ENCODE results near the gene MYDGF. TPM values are rescaled to one million over a fixed set of nuclear protein-coding genes. Genes with fewer than 3 reads are reported as not detected.

MYDGF gene
- total and polyA plus RNA-seq, 2 of the 13 experiments (the other 11 are each of a cell fraction or from before 2014, with no cell fraction given) = 116 to 198 TPM

DNA sequence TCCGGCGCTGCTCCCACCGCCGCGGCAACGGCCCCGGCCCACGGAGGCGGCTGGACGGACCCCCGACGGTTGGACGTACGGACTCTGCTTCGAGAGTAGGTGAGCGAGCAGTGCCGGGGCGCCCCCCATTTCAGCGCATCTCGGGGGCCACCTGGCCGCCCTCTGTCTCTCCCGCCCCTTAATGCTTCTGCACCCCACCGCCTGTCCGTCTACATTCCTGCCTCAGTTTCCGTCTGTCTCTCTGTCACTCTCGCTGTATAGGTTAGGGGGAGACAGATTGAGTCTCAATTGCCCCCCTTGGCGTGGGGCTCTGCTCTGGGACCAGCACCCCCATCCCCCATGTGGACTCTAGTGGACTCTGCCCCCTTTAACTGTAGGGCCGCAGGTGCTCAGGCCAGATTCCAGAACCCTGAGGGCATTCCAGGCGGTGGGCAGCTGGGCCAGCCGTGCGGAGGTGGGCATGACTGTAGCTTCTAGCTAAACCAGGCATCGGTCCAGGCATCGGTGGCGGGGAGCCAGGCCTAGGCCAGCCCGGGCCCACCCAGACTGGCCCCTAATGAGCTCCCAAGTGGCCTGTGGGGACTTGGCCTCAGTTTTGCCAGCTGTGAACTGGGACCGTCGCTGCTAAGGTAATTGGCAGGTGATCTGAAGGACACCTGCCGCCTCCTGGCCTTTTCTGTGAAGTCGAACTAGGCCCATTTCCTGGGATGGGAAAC lies 30.5 kb downstream of the MYDGF start (continued):
- TF ChIP-seq TEAD3 (CRISPR knock-in tag; optimal IDR thresholded peaks at IDR 0.05; ENCODE audit: borderline replicate concordance) (peak; percentile 74), ZSCAN9 (CRISPR knock-in tag; IDR thresholded peaks at IDR 0.05; ENCODE audit: borderline replicate concordance) (peak; percentile 73; the same call in 1 of the 2 replicates), HNF4A (CRISPR knock-in tag; IDR thresholded peaks at IDR 0.05) (peak; percentile 84), NONO (IDR thresholded peaks at IDR 0.05) (no peak), NONO (CRISPR knock-in tag; conservative IDR thresholded peaks at IDR 0.05) (no peak)

DNA sequence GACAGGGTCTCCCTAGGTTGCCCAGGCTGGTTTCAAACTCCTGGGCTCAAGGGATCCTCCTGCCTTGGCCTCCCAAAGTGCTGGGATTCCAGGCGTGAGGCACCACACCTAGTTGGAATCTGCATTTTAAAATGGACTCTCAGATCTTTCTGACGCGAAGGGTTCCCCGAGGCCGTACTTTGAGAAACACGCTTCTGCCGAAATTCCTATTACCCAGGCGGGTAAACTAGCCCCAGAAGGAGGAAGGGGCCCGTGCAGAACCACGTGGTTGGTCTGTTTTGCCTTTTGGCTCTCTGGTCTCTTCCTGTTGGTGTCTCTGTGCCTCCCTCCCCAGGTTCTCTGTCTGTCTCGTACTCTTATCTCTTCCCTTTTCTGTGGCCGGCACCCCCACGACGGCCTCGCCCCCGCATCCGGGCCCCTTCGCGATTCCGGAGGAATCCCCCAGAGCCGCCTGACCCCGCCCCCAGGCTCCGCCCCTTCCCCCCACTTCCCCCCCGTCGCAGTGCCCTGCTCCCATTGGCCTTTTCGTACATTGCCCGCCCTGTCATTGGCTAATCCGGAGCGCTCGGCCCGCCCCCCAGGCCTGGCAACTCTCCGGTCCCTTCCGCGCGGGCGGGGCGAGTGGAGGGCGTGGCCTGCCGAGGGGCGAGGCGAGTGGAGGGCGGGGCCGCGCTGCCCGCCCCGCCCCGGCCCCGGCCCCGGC lies 31.2 kb downstream of the MYDGF start, which contains the start of gene TNFAIP8L1:
TSS of gene TNFAIP8L1 (plus strand) at position 689 of the 703 bp plus-strand sequence. CDS start 12,354 bp downstream, outside the sequence.
- CTCF ChIA-PET (ENCODE audit: low intra/inter-chr PET ratio, low total read pairs) = no interaction called here
- H3K27me3 ChIP-seq (ENCODE audit: control insufficient read depth in 1 of 2, insufficient read depth in 2 of 2, low read length in 2 of 2) = no peaks in the 10 kb centered on the region; a peak in 1 of 5 replicates
- no peaks in the 10 kb centered on the region for H3K9me3 ChIP-seq (ENCODE audit: low read length)
- in situ Hi-C loops (cut with HindIII; ENCODE audit: extremely low pct_ligation_motif_present, low pct_unique_long_range_greater_than_20kb) (loop anchor here (5.0 kb wide), 1 partner anchor 62 kb away; no protein-coding TSS in a partner anchor), intact Hi-C loops (cut with micrococcal nuclease; ENCODE audit: unreplicated experiment) (no loop called here)
- peak within 1 kb of the TSS; percentile 80 to 99 (median 98) for H3K4me3 ChIP-seq (replicated peaks in 1 of 3; ENCODE audit: insufficient read depth in 1 of 3, low read depth in 2 of 3, low read length in 3 of 3)
- peak within 1 kb of the TSS; percentile 98 for H3K9ac ChIP-seq (ENCODE audit: insufficient read depth, low read depth, low read length)
- peak; percentile 15 for FAIRE-seq
- 1% methylated on average over 31 of the region's 49 CpGs for WGBS (ENCODE audit: low lambda C conversion rate)
- H3K79me2 ChIP-seq (ENCODE audit: insufficient read depth, low read length) = peaks cover 33% of the 10 kb centered on the region
- H2AFZ ChIP-seq (ENCODE audit: low read length) = no peak within 1 kb of the TSS
- POLR2A ChIA-PET = no interaction called here
- peak within 1 kb of the TSS; percentile 90 for H3K27ac ChIP-seq (ENCODE audit: extremely low read length, insufficient read depth, low read length)
- peaks cover 9% of the 10 kb centered on the region; the same call in 1 of the 2 replicates for H4K20me1 ChIP-seq (ENCODE audit: insufficient read depth, low read length)
- H3K4me1 ChIP-seq (ENCODE audit: insufficient read depth, low read length) = peaks cover 50% of the 10 kb centered on the region
- H3K4me2 ChIP-seq (ENCODE audit: low read depth, low read length) = peak within 1 kb of the TSS; percentile 88
- peak; percentile 89 for DNase-seq (ENCODE audit: low spot score)
- peak; percentile 53 for ATAC-seq
- BruUV-seq (replicated peaks) = no TSS peak
- no peaks in the 10 kb centered on the region for H3K36me3 ChIP-seq (replicated peaks in 1 of 2; ENCODE audit: control insufficient read depth in 1 of 2, insufficient read depth in 2 of 2, low read length in 2 of 2)
- TF ChIP-seq, protein P1, sequence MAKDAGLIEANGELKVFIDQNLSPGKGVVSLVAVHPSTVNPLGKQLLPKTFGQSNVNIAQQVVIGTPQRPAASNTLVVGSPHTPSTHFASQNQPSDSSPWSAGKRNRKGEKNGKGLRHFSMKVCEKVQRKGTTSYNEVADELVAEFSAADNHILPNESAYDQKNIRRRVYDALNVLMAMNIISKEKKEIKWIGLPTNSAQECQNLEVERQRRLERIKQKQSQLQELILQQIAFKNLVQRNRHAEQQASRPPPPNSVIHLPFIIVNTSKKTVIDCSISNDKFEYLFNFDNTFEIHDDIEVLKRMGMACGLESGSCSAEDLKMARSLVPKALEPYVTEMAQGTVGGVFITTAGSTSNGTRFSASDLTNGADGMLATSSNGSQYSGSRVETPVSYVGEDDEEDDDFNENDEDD (CRISPR knock-in tag; IDR thresholded peaks at IDR 0.05; ENCODE audit: borderline replicate concordance) = 0 out of 2 replicates have a peak, but pooled peaks have one; percentile 2
- TF ChIP-seq, protein P2, sequence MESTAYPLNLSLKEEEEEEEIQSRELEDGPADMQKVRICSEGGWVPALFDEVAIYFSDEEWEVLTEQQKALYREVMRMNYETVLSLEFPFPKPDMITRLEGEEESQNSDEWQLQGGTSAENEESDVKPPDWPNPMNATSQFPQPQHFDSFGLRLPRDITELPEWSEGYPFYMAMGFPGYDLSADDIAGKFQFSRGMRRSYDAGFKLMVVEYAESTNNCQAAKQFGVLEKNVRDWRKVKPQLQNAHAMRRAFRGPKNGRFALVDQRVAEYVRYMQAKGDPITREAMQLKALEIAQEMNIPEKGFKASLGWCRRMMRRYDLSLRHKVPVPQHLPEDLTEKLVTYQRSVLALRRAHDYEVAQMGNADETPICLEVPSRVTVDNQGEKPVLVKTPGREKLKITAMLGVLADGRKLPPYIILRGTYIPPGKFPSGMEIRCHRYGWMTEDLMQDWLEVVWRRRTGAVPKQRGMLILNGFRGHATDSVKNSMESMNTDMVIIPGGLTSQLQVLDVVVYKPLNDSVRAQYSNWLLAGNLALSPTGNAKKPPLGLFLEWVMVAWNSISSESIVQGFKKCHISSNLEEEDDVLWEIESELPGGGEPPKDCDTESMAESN (CRISPR knock-in tag; conservative IDR thresholded peaks at IDR 0.05) = no peak; the same call in 1 of the 2 replicates
- TF ChIP-seq ZBTB7B (CRISPR knock-in tag; IDR thresholded peaks at IDR 0.05) (peak; percentile 39), NFIB (CRISPR knock-in tag; IDR thresholded peaks at IDR 0.05; ENCODE audit: borderline replicate concordance) (no peak), ZNF543 (CRISPR knock-in tag; IDR thresholded peaks at IDR 0.05) (0 out of 2 replicates have a peak, but pooled peaks have one; percentile 34), LCORL (IDR thresholded peaks at IDR 0.05) (no peak), LCORL (CRISPR knock-in tag; IDR thresholded peaks at IDR 0.05) (peak; percentile 38), PHF20 (CRISPR knock-in tag; IDR thresholded peaks at IDR 0.05) (no peak), NR2F6 (IDR thresholded peaks at IDR 0.05) (no peak), NR2F6 (CRISPR knock-in tag; IDR thresholded peaks at IDR 0.05) (0 out of 2 replicates have a peak, but pooled peaks have one; percentile 19)

All from HepG2 (cell line).